ENCODE results near the gene ARID3A.

GRCh38 chr19:948842-949496 is 23.1 kb downstream of the ARID3A start:
- TF ChIP-seq CTCF (conservative IDR thresholded peaks at IDR 0.05; ENCODE audit: low read length) = no peak
- TF ChIP-seq EZH2phosphoT487 (IDR thresholded peaks at IDR 0.05; ENCODE audit: borderline replicate concordance) = no peak

Data from Loucy (cell line).